Karpas-422 (cell line): ENCODE data around the gene MYL12B. TPM values are rescaled to one million over a fixed set of nuclear protein-coding genes. Genes with fewer than 3 reads are reported as not detected.

Experiments
- DNase-seq: peaks from one replicate; pipeline ENCODE4 v3.0.0-alpha.2; 2015
- H2AFZ ChIP-seq: fragments of 200-600 bp; sonication (generic); 2 replicates; pipeline ENCODE4 v1.6.1; 2014; ENCODE audit warnings: antibody characterized with exemption, low read length, mixed read lengths
- H3K27ac ChIP-seq: fragments of 200-600 bp; sonication (generic); 2 replicates; pipeline ENCODE4 v1.5.1; 2014; ENCODE audit warnings: mild to moderate bottlenecking, low read length, moderate library complexity
- H3K27me3 ChIP-seq: fragments of 200-600 bp; sonication (generic); 2 replicates; pipeline ENCODE4 v1.6.1; 2014; ENCODE audit warnings: low read length, mixed read lengths
- H3K36me3 ChIP-seq: fragments of 200-600 bp; sonication (generic); 2 replicates; pipeline ENCODE4 v1.6.1; 2014; ENCODE audit warnings: low read length, mixed read lengths; ENCODE audit not compliant: insufficient read depth
- H3K4me1 ChIP-seq: fragments of 200-600 bp; sonication (generic); 2 replicates; pipeline ENCODE4 v1.6.1; 2014; ENCODE audit warnings: mild to moderate bottlenecking, low read length, mixed read lengths
- H3K4me2 ChIP-seq: fragments of 200-600 bp; sonication (generic); 2 replicates; pipeline ENCODE4 v1.6.1; 2014; ENCODE audit warnings: low read length, low read depth, mild to moderate bottlenecking; ENCODE audit not compliant: poor library complexity, severe bottlenecking
- H3K4me3 ChIP-seq: fragments of 200-600 bp; sonication (generic); 2 replicates; pipeline ENCODE4 v1.5.1; 2014; ENCODE audit warnings: mild to moderate bottlenecking, antibody characterized with exemption, low read length, mixed read lengths
- H3K79me2 ChIP-seq: fragments of 200-600 bp; sonication (generic); 2 replicates; pipeline ENCODE4 v1.6.1; 2014; ENCODE audit warnings: mild to moderate bottlenecking, low read length, mixed read lengths
- H3K9ac ChIP-seq: fragments of 200-600 bp; sonication (generic); 2 replicates; pipeline ENCODE4 v1.6.0; 2014; ENCODE audit warnings: low read length
- H3K9me2 ChIP-seq: fragments of 200-600 bp; sonication (generic), shearing (Covaris generic); replicated peaks from 2 replicates; pipeline ENCODE4 v1.6.0; 2014; ENCODE audit warnings: mild to moderate bottlenecking, low read length, moderate library complexity; ENCODE audit not compliant: insufficient read depth
- H3K9me3 ChIP-seq: fragments of 300-700, 200-600 bp; sonication (generic); 2 replicates; pipeline ENCODE4 v1.6.1; 2014; ENCODE audit warnings: low read length, mixed read lengths
- H4K20me1 ChIP-seq: fragments of 200-600 bp; sonication (generic); 2 replicates; pipeline ENCODE4 v1.6.1; 2014; ENCODE audit warnings: mild to moderate bottlenecking, antibody characterized with exemption, low read length, low read depth; ENCODE audit not compliant: insufficient read depth
- total RNA-seq: library from RNA; depleted of rRNA; stranded (reverse); fragments of >200 nt; shearing (Covaris generic); gene quantifications from 2 replicates; pipeline ENCODE4 v1.2.3, GENCODE V29; 2014; ENCODE audit warnings: low replicate concordance

Gene MYL12B
- total RNA-seq, 1 experiment from 2014 or later, result 254 TPM

- Histone ChIP-seq H3K9me3 (no peaks in the 10 kb centered on the region), H4K20me1 (peaks cover 14% of the 10 kb centered on the region; the same call in 1 of the 2 replicates), H2AFZ (peak overlapping the region; percentile 77), H3K4me2 (peak overlapping the region; percentile 86), H3K4me3 (peak overlapping the region; percentile 89), H3K27ac (peak overlapping the region; percentile 82), H3K79me2 (peaks cover 33% of the 10 kb centered on the region), H3K36me3 (peaks cover 15% of the 10 kb centered on the region; the same call in 1 of the 2 replicates), H3K9ac (peak overlapping the region; percentile 95), H3K4me1 (peaks cover 34% of the 10 kb centered on the region), H3K27me3 (no peaks in the 10 kb centered on the region), H3K9me2 (no peaks in the 10 kb centered on the region)
- peak; percentile 93 for DNase-seq
Measured at GRCh38 chr18:3245853-3246634, 15.9 kb upstream of the MYL12B start.

- Histone ChIP-seq H3K9ac (peak overlapping the region; percentile 95), H4K20me1 (peaks cover 14% of the 10 kb centered on the region; the same call in 1 of the 2 replicates), H2AFZ (peak overlapping the region; percentile 77), H3K4me2 (peak overlapping the region; percentile 86), H3K79me2 (peaks cover 39% of the 10 kb centered on the region), H3K36me3 (peaks cover 15% of the 10 kb centered on the region; the same call in 1 of the 2 replicates), H3K4me3 (peak overlapping the region; percentile 89), H3K9me3 (no peaks in the 10 kb centered on the region), H3K9me2 (no peaks in the 10 kb centered on the region), H3K4me1 (peaks cover 40% of the 10 kb centered on the region), H3K27ac (peak overlapping the region; percentile 82), H3K27me3 (no peaks in the 10 kb centered on the region)
- no peak for DNase-seq
Measured at GRCh38 chr18:3246635-3247239, 15.2 kb upstream of the MYL12B start.

- H3K36me3 ChIP-seq, result peaks cover 15% of the 10 kb centered on the region; the same call in 1 of the 2 replicates
- peaks cover 44% of the 10 kb centered on the region for H3K79me2 ChIP-seq
- H3K27ac ChIP-seq, result peak within 1 kb of the TSS; percentile 82
- H3K9me2 ChIP-seq, result no peaks in the 10 kb centered on the region
- peaks cover 44% of the 10 kb centered on the region for H3K4me1 ChIP-seq
- no peaks in the 10 kb centered on the region for H3K9me3 ChIP-seq
- peak within 1 kb of the TSS; percentile 87 for H2AFZ ChIP-seq
- peak within 1 kb of the TSS; percentile 95 for H3K9ac ChIP-seq
- peaks cover 14% of the 10 kb centered on the region; the same call in 1 of the 2 replicates for H4K20me1 ChIP-seq
- H3K27me3 ChIP-seq, result no peaks in the 10 kb centered on the region
- H3K4me3 ChIP-seq, result peak within 1 kb of the TSS; percentile 89
- H3K4me2 ChIP-seq, result peak within 1 kb of the TSS; percentile 86
- DNase-seq, result peak; percentile 99
Measured at GRCh38 chr18:3247240-3248061, 14.5 kb upstream of the MYL12B start, which contains the start of gene MYL12A. Gene MYL12A (plus strand): TSS chr18:3247801. CDS start chr18:3253248, 5,447 bp downstream.

GRCh38 chr18:3248062-3248657 lies 13.8 kb upstream of the MYL12B start:
- Histone ChIP-seq H3K27ac (peak overlapping the region; percentile 79), H3K27me3 (no peaks in the 10 kb centered on the region), H3K79me2 (peaks cover 49% of the 10 kb centered on the region), H4K20me1 (peaks cover 14% of the 10 kb centered on the region; the same call in 1 of the 2 replicates), H3K9me2 (no peaks in the 10 kb centered on the region), H3K4me2 (peak overlapping the region; percentile 86), H3K9ac (peak overlapping the region; percentile 95), H2AFZ (no peak overlapping the region), H3K36me3 (peaks cover 18% of the 10 kb centered on the region; the same call in 1 of the 2 replicates), H3K9me3 (no peaks in the 10 kb centered on the region), H3K4me3 (peak overlapping the region; percentile 89), H3K4me1 (peaks cover 44% of the 10 kb centered on the region)
- peak; percentile 75 for DNase-seq

GRCh38 chr18:3248658-3249359 lies 13.1 kb upstream of the MYL12B start:
- Histone ChIP-seq H3K9me2 (no peaks in the 10 kb centered on the region), H3K4me3 (peak overlapping the region; percentile 89), H3K27me3 (no peaks in the 10 kb centered on the region), H3K4me1 (peaks cover 47% of the 10 kb centered on the region), H3K9ac (peak overlapping the region; percentile 95), H4K20me1 (peaks cover 14% of the 10 kb centered on the region; the same call in 1 of the 2 replicates), H3K9me3 (no peaks in the 10 kb centered on the region), H3K4me2 (peak overlapping the region; percentile 86), H3K36me3 (peaks cover 18% of the 10 kb centered on the region; the same call in 1 of the 2 replicates), H3K27ac (peak overlapping the region; percentile 79), H3K79me2 (peaks cover 49% of the 10 kb centered on the region), H2AFZ (no peak overlapping the region)
- peak; percentile 77 for DNase-seq

GRCh38 chr18:3250237-3251107 lies 11.5 kb upstream of the MYL12B start:
- no peaks in the 10 kb centered on the region for H3K9me3 ChIP-seq
- no peak overlapping the region for H2AFZ ChIP-seq
- H3K4me1 ChIP-seq, result peaks cover 64% of the 10 kb centered on the region
- no peak for DNase-seq
- no peak overlapping the region for H3K4me3 ChIP-seq
- peaks cover 56% of the 10 kb centered on the region for H3K79me2 ChIP-seq
- no peak overlapping the region for H3K9ac ChIP-seq
- H3K4me2 ChIP-seq, result peak overlapping the region; percentile 86
- H3K27me3 ChIP-seq, result no peaks in the 10 kb centered on the region
- H3K27ac ChIP-seq, result peak overlapping the region; percentile 30
- peaks cover 14% of the 10 kb centered on the region; the same call in 1 of the 2 replicates for H4K20me1 ChIP-seq
- H3K36me3 ChIP-seq, result peaks cover 34% of the 10 kb centered on the region; the same call in 1 of the 2 replicates
- H3K9me2 ChIP-seq, result no peaks in the 10 kb centered on the region
